Stimulated activated CD4-positive, alpha-beta T cell treated with anti-CD3 and anti-CD28 coated beads, Interleukin-2, amount 100 ng/mL, for 24 hours (primary cell): Measurements from ENCODE around the gene TBX2.

Experiments
- DNase-seq, 2 donors: peaks; one replicate each; pipeline ENCODE4 v3.0.0-alpha.2; 2020

Gene TBX2

DNA sequence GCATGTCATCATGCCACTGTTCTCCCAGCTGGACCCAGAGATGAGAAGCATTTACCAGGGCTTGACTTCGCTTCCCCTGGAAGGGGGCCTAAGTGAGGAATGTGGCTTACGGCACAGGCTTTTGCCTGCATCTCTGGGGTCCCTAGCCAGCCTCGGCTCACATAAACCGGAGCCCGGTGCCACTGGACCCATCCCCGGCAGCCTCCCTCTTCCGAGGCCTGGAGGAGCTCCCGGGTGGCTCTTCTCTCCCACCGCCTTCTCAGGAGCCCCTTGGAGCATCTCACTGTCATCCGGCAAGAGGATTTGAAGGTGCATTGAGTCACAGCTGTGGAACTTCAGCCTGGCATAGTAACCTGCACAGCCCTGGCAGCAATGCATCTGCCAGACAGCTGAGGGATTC, 29.9 kb upstream of the TBX2 start:
- no peak for DNase-seq

DNA sequence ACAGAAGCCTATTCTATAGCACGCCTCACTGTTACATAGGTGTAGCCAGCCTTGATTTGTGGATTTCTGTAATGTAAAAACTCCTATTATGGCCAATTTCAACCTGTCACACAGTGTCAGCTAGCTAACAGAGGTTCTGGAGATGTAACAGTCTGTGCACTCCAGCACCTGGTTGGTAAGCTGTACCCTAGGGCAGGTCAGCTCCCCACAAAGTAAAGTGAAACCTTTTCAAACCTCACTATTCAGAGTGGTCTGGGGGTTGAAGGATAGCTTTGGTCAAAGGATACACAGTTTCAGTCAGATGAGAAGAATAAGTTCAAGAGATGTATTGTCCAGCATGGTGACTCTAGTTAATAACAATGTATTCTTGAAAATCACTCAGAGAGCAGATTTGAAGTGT, 28.5 kb upstream of the TBX2 start:
- DNase-seq = no peak

DNA sequence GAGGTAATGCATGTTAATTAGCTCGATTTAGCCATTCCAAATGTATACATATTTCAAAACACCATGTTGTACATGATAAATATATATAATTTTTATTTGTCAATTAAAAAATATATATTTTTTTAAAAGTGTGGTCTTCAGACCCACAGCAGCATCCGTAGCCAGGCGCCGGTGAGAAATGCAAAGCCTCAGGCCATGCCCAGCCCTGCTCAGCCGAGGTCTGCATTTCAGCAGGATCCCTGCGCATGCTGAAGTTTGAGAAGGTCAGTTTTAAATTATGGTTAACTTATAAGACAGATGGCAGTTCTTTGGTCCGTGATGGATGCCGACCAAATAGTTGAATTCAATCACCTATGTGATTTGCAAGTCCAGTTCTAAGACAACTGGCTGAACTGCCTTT, 28.0 kb upstream of the TBX2 start:
- no peak for DNase-seq

DNA sequence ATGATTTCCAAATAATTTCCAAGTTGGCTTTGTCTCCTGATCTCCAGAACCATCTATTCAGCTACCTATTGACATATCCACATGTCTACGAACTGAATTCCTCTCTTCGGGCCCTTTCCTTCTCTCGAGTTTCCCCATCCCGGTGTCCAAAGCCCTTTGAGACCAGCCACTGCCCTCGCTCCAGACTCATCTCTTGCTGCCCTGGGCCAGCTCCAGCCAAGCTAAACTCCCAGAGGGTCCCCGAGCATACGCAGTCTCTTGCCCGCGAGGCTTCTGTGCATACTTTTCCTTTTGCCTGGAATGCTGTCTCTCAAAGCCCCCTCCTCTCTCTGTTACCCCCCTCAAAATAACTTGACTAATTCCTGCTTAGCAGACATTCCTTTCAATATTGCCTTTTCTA, 27.2 kb upstream of the TBX2 start:
- no peak for DNase-seq

- DNase-seq = no peak
These were observed 22.5 kb upstream of the TBX2 start for GRCh38 chr17:61376931-61377838.

- no peak for DNase-seq
These were observed 20.8 kb upstream of the TBX2 start for GRCh38 chr17:61378658-61379456.

DNA sequence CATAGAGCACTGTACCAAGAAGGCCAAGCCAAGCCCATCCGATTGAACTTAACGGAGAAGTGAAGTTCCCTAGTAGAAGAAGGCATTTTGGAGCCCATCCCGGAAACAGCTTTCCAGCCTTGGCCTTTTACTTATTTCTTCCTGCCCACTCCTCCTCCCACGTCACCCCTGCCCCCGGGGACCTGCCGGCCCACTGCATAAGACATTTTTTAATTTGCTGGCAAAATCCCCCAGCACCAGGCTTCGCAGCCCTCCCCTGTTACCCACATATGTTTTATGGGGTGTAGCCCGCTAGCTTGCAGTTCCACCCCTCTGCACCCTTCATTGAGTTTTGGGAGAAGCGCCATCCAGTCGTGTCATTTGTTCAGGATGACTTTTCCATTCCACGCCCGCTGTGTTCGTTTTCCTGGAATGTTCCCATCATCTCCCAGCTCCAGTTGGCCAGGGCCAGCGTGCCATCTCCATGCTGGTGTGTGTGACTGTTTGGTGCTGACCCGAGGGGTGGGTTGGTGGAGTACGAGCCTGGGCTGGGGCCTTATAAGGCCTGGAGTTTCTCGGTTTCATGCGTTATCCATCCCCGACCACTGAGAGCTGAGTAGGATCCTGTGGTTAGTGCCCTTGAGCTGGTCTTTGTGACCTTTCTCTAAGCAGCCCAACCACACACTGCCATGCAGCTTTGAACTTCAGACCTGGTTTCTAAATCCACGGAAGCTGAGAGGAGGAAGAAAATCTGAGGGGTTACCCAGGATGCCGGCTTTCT, 20.0 kb upstream of the TBX2 start:
- DNase-seq = no peak

DNA sequence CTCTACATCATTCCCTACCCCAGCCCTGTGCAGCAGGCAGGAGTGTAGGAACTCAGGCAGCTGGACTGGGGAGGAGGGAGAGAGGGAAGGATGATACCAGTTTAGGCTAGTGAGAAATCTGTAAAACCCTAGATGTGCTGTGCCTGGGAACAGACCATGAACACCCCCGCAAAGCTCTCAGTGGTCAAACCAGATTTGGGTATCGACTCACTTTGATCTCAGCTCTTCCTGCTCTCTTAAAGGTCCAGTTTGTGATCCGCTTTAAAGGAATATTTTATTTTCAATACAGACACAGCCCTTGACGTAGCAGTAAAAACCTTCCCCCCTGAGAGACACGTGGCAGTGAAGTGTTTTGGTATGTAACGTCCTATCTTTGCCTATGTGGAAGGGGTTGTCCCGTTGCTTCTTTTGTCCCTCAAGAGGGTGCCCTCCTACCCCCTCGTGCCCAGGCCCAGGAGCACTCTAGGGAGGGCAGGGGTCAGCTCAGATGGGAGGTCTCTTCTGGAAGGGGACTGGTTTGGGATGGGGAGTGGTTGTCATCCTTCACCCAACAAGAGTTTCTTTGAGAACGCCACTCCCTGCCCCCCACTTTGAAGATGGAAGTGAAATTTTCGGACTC, 19.3 kb upstream of the TBX2 start:
- DNase-seq = no peak

DNA sequence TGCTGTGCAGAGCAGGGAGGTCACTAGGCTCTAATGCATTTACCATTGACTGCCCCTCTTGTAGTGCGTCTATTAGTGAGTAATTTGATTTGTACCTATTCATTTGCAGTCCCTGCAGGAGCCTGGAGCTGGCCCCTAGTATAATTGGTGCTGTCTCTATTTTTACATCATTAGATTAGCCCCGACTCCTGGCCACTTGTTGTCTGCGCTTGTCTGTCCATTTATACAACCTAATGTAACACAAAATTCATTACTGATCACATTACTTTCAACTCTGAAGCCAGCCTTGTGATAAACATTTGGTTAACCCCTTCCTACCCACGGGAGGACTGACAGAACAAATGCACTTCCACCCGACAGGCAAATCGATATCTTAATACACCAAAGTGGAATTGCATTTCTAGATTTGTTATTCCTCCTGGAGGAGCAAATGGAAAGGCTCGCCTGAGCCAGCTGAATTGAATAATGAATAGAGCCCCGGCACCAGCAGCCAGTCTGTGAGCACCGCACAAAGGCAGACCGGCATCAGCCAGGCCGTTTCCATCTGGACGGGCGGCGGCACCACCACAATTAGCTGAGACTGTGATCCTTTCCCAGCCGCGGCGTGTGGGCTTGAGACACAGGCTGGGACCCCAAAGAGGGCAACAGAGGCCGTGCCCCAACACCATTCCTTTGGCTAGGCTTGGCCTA, 18.7 kb upstream of the TBX2 start:
- DNase-seq = no peak

DNA sequence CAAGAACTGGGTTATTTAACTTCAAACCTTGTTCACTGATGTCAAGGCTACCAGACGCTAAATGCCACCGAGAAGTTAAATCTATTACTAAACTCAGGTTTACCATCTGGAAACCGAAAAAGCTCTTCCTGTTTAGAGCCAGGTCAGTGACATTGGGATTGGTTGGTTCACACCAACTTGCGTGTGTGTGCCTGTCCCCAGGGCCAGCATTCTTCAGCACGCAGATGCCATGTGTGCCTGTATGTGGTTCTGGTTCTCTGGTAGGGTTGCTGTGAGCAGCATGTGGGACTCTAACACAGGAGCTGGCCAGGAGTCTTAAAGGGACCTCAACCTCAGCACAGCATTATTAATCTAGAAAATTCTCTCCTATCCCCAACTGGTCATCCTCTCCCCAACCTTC, 18.1 kb upstream of the TBX2 start:
- DNase-seq = no peak

DNA sequence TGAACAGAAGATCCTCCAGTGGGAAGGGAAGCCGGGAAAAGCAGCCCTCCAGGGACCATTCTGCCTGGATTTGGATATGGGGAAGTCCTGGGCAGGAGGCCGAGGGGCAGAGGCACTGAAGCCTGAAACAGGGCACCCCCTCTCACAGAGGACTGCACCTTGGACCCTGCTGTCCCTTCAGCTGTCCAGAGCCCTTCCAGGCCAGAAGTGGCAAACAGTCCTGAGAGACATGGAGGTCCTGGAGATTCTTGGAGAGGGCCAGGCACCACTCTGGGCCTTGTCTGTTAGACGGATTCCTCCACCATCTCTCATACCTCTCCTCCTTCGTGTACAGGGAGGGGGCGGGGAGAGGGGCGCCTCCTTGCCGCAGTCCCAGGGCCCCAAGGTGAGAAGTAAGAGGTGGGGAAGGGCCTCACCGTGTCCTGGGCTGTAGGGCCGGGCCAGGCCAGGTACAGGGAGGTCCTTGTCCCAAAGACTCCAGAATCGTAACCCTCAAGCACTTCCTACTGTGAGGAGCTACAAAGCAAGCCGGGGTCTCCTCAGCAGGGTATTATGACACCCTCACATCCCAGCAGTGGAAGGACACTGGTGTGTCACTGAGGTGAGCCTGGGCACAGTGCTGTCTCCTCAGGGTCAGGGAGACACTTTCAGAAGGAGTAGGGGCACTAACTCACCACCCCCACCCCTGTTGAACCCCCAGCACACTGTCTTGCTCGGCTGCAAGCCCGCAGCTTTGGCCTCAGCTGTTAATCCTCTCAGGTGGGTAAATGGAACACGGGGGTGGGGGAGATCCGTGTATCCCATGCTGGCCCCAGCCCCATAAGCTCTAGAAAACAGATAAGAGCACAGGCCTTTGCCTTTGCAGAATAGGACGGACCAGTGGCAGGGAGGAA, 16.6 kb upstream of the TBX2 start:
- DNase-seq = no peak

- DNase-seq = no peak
These were observed 15.9 kb upstream of the TBX2 start for GRCh38 chr17:61383689-61384201.

GRCh38 chr17:61384354-61384691, 15.3 kb upstream of the TBX2 start:
- DNase-seq = no peak

- no peak for DNase-seq
These were observed 14.7 kb upstream of the TBX2 start for GRCh38 chr17:61384692-61385576.

DNA sequence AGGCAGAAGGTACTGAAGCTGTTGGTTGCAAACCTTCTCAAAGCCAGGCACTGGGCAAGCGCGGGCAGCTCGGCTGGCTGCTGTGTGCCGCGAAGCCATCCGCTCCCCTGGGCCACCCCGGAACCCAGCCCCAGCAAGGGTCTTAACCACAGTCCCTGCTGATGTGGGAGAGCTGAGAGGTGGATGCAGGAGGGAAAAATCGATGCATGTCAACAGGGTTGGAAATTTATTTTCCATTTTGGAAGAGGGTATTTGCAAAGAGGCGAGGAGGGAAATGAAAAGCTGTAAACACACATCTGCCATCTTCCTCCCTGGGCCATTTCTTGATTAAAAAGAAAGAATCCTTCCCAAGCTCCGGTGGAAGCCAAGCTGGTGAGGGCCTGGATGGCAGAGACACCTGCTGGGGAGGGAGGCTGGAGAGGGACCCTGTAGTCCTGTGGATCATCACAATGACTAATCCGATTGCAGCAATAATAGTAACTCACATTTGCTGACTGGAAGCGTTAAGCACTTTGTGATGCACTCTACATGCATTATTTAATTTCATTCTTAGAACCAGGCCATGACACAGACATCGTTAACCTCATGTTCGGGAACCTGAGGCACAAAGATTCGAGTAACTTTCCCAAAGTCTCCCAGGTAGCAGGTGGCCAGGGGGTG, 13.9 kb upstream of the TBX2 start:
- DNase-seq = no peak

- no peak for DNase-seq
These were observed 13.4 kb upstream of the TBX2 start for GRCh38 chr17:61386251-61386650.

- DNase-seq = no peak
These were observed 12.6 kb upstream of the TBX2 start for GRCh38 chr17:61387011-61387410.

DNA sequence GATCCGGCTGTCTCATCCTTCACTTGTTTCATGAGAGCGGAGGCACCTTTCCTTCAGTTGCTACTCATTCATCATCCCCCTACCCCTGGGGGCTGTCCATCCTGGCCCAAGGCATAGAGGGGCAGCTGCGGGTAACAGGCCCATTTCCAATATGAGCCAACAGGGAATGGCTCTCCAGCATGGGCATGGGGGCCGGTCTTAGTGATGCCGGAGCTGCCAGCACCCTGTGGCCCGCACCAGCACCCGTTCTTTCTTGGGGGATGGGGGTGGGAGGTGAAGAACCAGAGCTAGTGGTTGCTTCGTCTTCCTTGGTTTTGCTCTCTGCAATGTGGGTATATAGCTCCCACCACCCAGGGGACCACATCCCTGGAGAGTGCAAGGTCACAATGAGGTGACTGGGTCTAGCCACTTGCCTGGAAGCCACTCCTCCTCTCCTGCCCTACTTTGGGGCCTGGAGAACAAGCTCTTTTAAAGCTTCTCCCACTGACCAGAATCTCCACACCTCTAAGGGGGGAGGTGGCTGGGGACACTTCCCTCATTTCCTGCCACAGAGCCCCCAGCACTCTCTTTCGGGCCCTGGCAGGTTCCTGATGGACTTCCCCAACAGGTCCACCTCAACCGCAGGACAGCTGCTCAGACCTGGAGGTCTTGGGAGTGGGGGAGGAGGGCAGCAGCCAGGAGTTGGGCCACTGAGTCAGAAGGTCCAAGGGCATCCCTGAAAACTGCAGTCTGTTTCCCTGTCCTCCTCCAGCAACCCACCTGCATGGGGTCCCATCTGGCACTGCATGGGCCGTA, 11.9 kb upstream of the TBX2 start:
- no peak for DNase-seq
